A549 (cell line): Measurements from ENCODE around the gene AIPL1. TPM values are rescaled to one million over a fixed set of nuclear protein-coding genes. Genes with fewer than 3 reads are reported as not detected.

Source experiments
- ATAC-seq, 2 experiments: fragments of 200-7000 bp in 1 of 2; fragments of >200 bp in 1 of 2; cut with Nextera tagmentation in 1 of 2; cut with Tn5 transposase in 1 of 2; 3 replicates each; pipeline versions ENCODE4 v1.8.0 to v1.9.1; 2018 to 2020; ENCODE audit warnings: mild to moderate bottlenecking in 1 of 2, moderate library complexity in 1 of 2
- CTCF ChIA-PET: fragments of 300-600 bp; sonication (Branson Sonifier 250); formaldehyde crosslinking; extraction: SDS; loops from one replicate; lab custom pipeline; 2021; ENCODE audit warnings: antibody characterized with exemption, inconsistent platforms; lab: Yijun Ruan, JAX
- POLR2A ChIA-PET: fragments of 350-600 bp; formaldehyde crosslinking; extraction: SDS; loops from one replicate; lab custom pipeline; 2021; ENCODE audit warnings: antibody characterized with exemption, inconsistent platforms; lab: Yijun Ruan, JAX
- DNase-seq, 2 experiments: peaks; one replicate each; pipeline versions ENCODE4 v3.0.0 to v3.0.0-alpha.2; 2011 to 2016; ENCODE audit warnings: low read depth in 1 of 2, low spot score in 1 of 2
- FAIRE-seq: peaks from 2 replicates; lab custom pipeline; 2011; peaks lifted over from hg19 to GRCh38; lab: Jason Lieb, UNC
- H3K27ac ChIP-seq, 2 experiments: fragments of >200 bp; sonication (Bioruptor Twin); formaldehyde crosslinking; 3 replicates each; pipeline ENCODE4 v1.5.1; 2016 to 2017
- H3K4me1 ChIP-seq: fragments of >200 bp; sonication (Bioruptor Twin); formaldehyde crosslinking; 3 replicates; pipeline ENCODE4 v1.6.1; 2016
- H3K4me2 ChIP-seq: fragments of >200 bp; sonication (Bioruptor Twin); formaldehyde crosslinking; 3 replicates; pipeline ENCODE4 v1.6.1; 2016
- H3K4me3 ChIP-seq: fragments of >200 bp; sonication (Bioruptor Twin); formaldehyde crosslinking; 3 replicates; pipeline ENCODE4 v1.5.1; 2016
- H3K9me3 ChIP-seq: fragments of >200 bp; sonication (Bioruptor Twin); formaldehyde crosslinking; 3 replicates; pipeline ENCODE4 v1.6.1; 2016
- ATOH8 ChIP-seq: fragments of 250-450 bp; sonication (Bioruptor Pico); IDR thresholded peaks from 2 replicates; pipeline ENCODE4 v1.5.0; 2020; ENCODE audit warnings: low read depth, mild to moderate bottlenecking, moderate library complexity
- BCL3 ChIP-seq: fragments of >200 bp; sonication (Bioruptor Twin); formaldehyde crosslinking; IDR thresholded peaks from 3 replicates; pipeline ENCODE4 v1.6.1; 2016
- CHD4 ChIP-seq: fragments of 200-600 bp; sonication (generic); IDR thresholded peaks from 2 replicates; pipeline ENCODE4 v1.6.1; 2016; ENCODE audit warnings: antibody characterized with exemption, mild to moderate bottlenecking, borderline replicate concordance
- E2F6 ChIP-seq: IDR thresholded peaks from 2 replicates; pipeline ENCODE4 v1.6.1; 2012; ENCODE audit warnings: low read depth, borderline replicate concordance
- EHF ChIP-seq: fragments of 250-450 bp; sonication (Bioruptor Pico); IDR thresholded peaks from 2 replicates; pipeline ENCODE4 v1.5.0; 2020; ENCODE audit warnings: mild to moderate bottlenecking
- FOSB ChIP-seq: fragments of 250-450 bp; sonication (Bioruptor Pico); IDR thresholded peaks from 2 replicates; pipeline ENCODE4 v1.5.0; 2020; ENCODE audit warnings: mild to moderate bottlenecking, moderate library complexity
- FOSL2 ChIP-seq, 2 experiments: fragments of 450-650 bp in 1 of 2; fragments of >200 bp in 1 of 2; sonication (Bioruptor Twin) in 1 of 2; formaldehyde crosslinking; IDR thresholded peaks; 2 replicates each; pipeline versions ENCODE4 v1.5.0 to v1.6.1; 2016 to 2020; ENCODE audit warnings: mild to moderate bottlenecking in 1 of 2, moderate library complexity in 1 of 2
- GATA3 ChIP-seq: IDR thresholded peaks from 2 replicates; pipeline ENCODE4 v1.6.1; 2012; ENCODE audit warnings: borderline replicate concordance
- HEYL ChIP-seq: fragments of 250-450 bp; sonication (Bioruptor Pico); IDR thresholded peaks from 2 replicates; pipeline ENCODE4 v1.8.0; 2021; ENCODE audit warnings: mild to moderate bottlenecking, moderate library complexity
- KDM1A ChIP-seq: fragments of 200-600 bp; sonication (generic); IDR thresholded peaks from 2 replicates; pipeline ENCODE4 v1.6.1; 2016; ENCODE audit warnings: low read depth, mild to moderate bottlenecking
- KDM5A ChIP-seq: fragments of 200-600 bp; sonication (generic); IDR thresholded peaks from 2 replicates; pipeline ENCODE4 v1.6.1; 2016; ENCODE audit warnings: antibody characterized with exemption, mild to moderate bottlenecking
- MAFK ChIP-seq: fragments of 450-650 bp; IDR thresholded peaks from 2 replicates; pipeline ENCODE4 v1.6.1; 2014; ENCODE audit not compliant: partially characterized antibody
- MAZ ChIP-seq: fragments of 150-350 bp; IDR thresholded peaks from 2 replicates; pipeline ENCODE4 v1.6.1; 2014; ENCODE audit warnings: antibody characterized with exemption, low read depth, low read length, borderline replicate concordance
- NFE2L2 ChIP-seq: fragments of 150-350 bp; conservative IDR thresholded peaks from 2 replicates; pipeline ENCODE4 v1.6.1; 2014; ENCODE audit warnings: low read length
- NPAS2 ChIP-seq: fragments of 250-450 bp; sonication (Bioruptor Pico); IDR thresholded peaks from 2 replicates; pipeline ENCODE4 v1.8.0; 2022; ENCODE audit warnings: mild to moderate bottlenecking, moderate library complexity, borderline replicate concordance
- POLR2AphosphoS2 ChIP-seq: conservative IDR thresholded peaks from 2 replicates; pipeline ENCODE4 v1.6.1; 2012; ENCODE audit warnings: low read length, improper control_type of control experiment, inconsistent platforms
- RAD21 ChIP-seq, 2 experiments: fragments of >200 bp in 1 of 2; sonication (Bioruptor Twin) in 1 of 2; formaldehyde crosslinking in 1 of 2; IDR thresholded peaks in 1 of 2; conservative IDR thresholded peaks in 1 of 2; 2 replicates in 1 of 2; 3 replicates in 1 of 2; pipeline ENCODE4 v1.6.1; 2012 to 2018; ENCODE audit warnings: inconsistent platforms in 1 of 2
- RARB ChIP-seq: fragments of 250-450 bp; sonication (Bioruptor Pico); IDR thresholded peaks from 2 replicates; pipeline ENCODE4 v1.8.0; 2021; ENCODE audit warnings: mild to moderate bottlenecking, moderate library complexity
- REST ChIP-seq: fragments of 200-600 bp; sonication (generic); IDR thresholded peaks from 2 replicates; pipeline ENCODE4 v1.6.1; 2016; ENCODE audit warnings: antibody characterized with exemption, mild to moderate bottlenecking, moderate library complexity
- RFX5 ChIP-seq: fragments of 450-650 bp; IDR thresholded peaks from 2 replicates; pipeline ENCODE4 v1.7.1; 2014; ENCODE audit warnings: antibody characterized with exemption, mild to moderate bottlenecking, moderate library complexity
- RNF2 ChIP-seq: fragments of 200-600 bp; sonication (generic); IDR thresholded peaks from 2 replicates; pipeline ENCODE4 v1.6.1; 2016; ENCODE audit warnings: low read depth, mild to moderate bottlenecking, antibody characterized with exemption, moderate library complexity, borderline replicate concordance
- TP53 ChIP-seq: fragments of 250-450 bp; sonication (Bioruptor Pico); IDR thresholded peaks from 2 replicates; pipeline ENCODE4 v1.5.0; 2021; ENCODE audit warnings: mild to moderate bottlenecking, moderate library complexity
- USF2 ChIP-seq: fragments of 450-650 bp; IDR thresholded peaks from 2 replicates; pipeline ENCODE4 v1.6.1; 2014; ENCODE audit warnings: antibody characterized with exemption
- ZC3H11A ChIP-seq: fragments of 450-650 bp; IDR thresholded peaks from 2 replicates; pipeline ENCODE4 v1.6.1; 2014; ENCODE audit warnings: antibody characterized with exemption, mild to moderate bottlenecking
- ZFP36 ChIP-seq: fragments of 450-650 bp; IDR thresholded peaks from 2 replicates; pipeline ENCODE4 v1.6.1; 2014; ENCODE audit warnings: borderline replicate concordance; ENCODE audit not compliant: partially characterized antibody
- WGBS: methylation state at CpG from one replicate; pipeline ENCODE4 v1.1.6; 2017; ENCODE audit errors: missing lambda C conversion rate; 5-methylcytosine and 5-hydroxymethylcytosine counted together
- polyA plus RNA-seq, 4 experiments: library from polyadenylated mRNA; depleted of rRNA in 3 of 4; stranded (reverse); fragments of >200 nt; fragmentation: RNase III in 1 of 4; extraction: RNeasy Plus Mini Kit Qiagen cat#74134 plus additional on column Dnase treatment in 1 of 4; gene quantifications; 2 replicates in 3 of 4; 3 replicates in 1 of 4; pipeline ENCODE4 v1.2.3, GENCODE V29; 2011 to 2017

The AIPL1 gene
- polyA plus RNA-seq, 2 of the 4 experiments (the other 2 are of a cell fraction) = not detected

- DNase-seq (peak in 1 of 2 experiments; percentile 48), FAIRE-seq (no peak), ATAC-seq (no peak)
- ChIA-PET CTCF (interaction anchor here (0.7 to 1.6 kb wide), 4 partner anchors 9 to 32 kb away, joined by 3 to 6 read pairs (median 4); no protein-coding TSS in a partner anchor), POLR2A (no interaction called here)
- 7% methylated on average over 6 of the region's 6 CpGs for WGBS
- TF ChIP-seq FOSL2 (IDR thresholded peaks at IDR 0.05) = no peak
- peak; percentile 66 for TF ChIP-seq FOSL2 (CRISPR knock-in tag; IDR thresholded peaks at IDR 0.05)
- peak; percentile 27; the same call in 1 of the 2 replicates for TF ChIP-seq GATA3
- no peak for TF ChIP-seq RFX5
- Histone ChIP-seq H3K4me2 (no peak overlapping the region), H3K4me1 (0 out of 3 replicates have a peak, but pooled peaks cover 3% of the 10 kb centered on the region), H3K4me3 (no peak overlapping the region), H3K27ac (no peak overlapping the region), H3K9me3 (peaks cover 17% of the 10 kb centered on the region)
Observed at GRCh38 chr17:6380915-6381438, 53.9 kb downstream of the AIPL1 start.

DNA sequence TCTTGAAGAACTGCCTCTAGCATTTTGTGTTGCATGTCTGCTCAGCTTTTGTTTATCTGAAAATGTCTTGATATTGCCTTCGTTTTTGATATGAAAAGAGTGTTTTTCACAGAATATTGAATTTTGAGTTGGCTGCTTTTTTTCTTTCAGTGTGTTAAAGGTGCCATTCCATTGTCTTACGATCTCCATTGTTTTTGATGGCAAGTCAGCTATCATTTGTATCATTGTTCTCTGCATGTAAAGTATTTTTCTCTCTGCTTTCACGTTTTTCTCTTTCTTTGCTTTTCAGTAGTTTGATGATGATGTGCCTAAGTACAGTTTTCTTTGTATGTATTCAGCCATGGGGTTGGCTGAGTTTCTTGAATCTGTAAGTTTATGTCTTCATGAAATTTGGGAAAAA lies 57.0 kb downstream of the AIPL1 start:
- Histone ChIP-seq H3K9me3 (peaks cover 17% of the 10 kb centered on the region), H3K4me2 (no peak overlapping the region), H3K27ac (no peak overlapping the region), H3K4me1 (peaks cover 22% of the 10 kb centered on the region), H3K4me3 (no peak overlapping the region)
- TF ChIP-seq NFE2L2 (no peak), RAD21 (conservative IDR thresholded peaks at IDR 0.05 in 1 of 2, IDR thresholded peaks at IDR 0.05 in 1 of 2) (no peak), CHD4 (no peak), E2F6 (no peak), HEYL (CRISPR knock-in tag) (no peak), KDM5A (no peak), USF2 (no peak), EHF (CRISPR knock-in tag) (no peak), ZC3H11A (no peak), RNF2 (no peak)
- 17% methylated on average over 3 of the region's 3 CpGs for WGBS
- FAIRE-seq (no peak), DNase-seq (no peak), ATAC-seq (no peak)
- ChIA-PET POLR2A (no interaction called here), CTCF (interaction anchor here (1.3 kb wide), 1 partner anchor 35 kb away, joined by 4 read pairs; no protein-coding TSS in a partner anchor)

GRCh38 chr17:6376931-6377361 lies 58.0 kb downstream of the AIPL1 start:
- H3K4me1 ChIP-seq = peaks cover 22% of the 10 kb centered on the region
- no peak overlapping the region for H3K4me3 ChIP-seq
- FAIRE-seq (no peak), ATAC-seq (no peak), DNase-seq (no peak)
- H3K9me3 ChIP-seq = peaks cover 17% of the 10 kb centered on the region
- ChIA-PET CTCF (interaction anchor here (0.9 to 1.3 kb wide), 2 partner anchors 11 to 36 kb away, joined by 3 to 4 read pairs; no protein-coding TSS in a partner anchor), POLR2A (no interaction called here)
- no peak overlapping the region for H3K27ac ChIP-seq
- H3K4me2 ChIP-seq = no peak overlapping the region
- 31% methylated on average over 11 of the region's 11 CpGs for WGBS
- no peak for TF ChIP-seq MAZ
- no peak for TF ChIP-seq TP53 (CRISPR knock-in tag)
- no peak for TF ChIP-seq ZFP36
- no peak for TF ChIP-seq KDM5A
- TF ChIP-seq EHF (CRISPR knock-in tag) = no peak
- no peak for TF ChIP-seq FOSB (CRISPR knock-in tag)
- TF ChIP-seq E2F6 = no peak
- TF ChIP-seq POLR2AphosphoS2 = no peak
- TF ChIP-seq REST = no peak
- no peak for TF ChIP-seq KDM1A
- no peak for TF ChIP-seq MAFK
- TF ChIP-seq BCL3 = no peak
- TF ChIP-seq NPAS2 (CRISPR knock-in tag) = no peak
- TF ChIP-seq RARB (CRISPR knock-in tag) = no peak
- TF ChIP-seq ATOH8 (CRISPR knock-in tag) = no peak
